Fibroblast of lung (primary cell): ENCODE results near the gene TEKT3.

ENCODE experiments used
- CTCF ChIP-seq, 2 donors: IDR thresholded peaks in 1 of 2; conservative IDR thresholded peaks in 1 of 2; 1 replicate in 1 of 2; 2 replicates in 1 of 2; pipeline ENCODE4 v1.5.1; 2011 to 2012; ENCODE audit warnings: low read length in 2 of 2, control low read depth in 1 of 2, inconsistent platforms in 1 of 2, low read depth in 1 of 2, mild to moderate bottlenecking in 1 of 2
- EZH2 ChIP-seq: IDR thresholded peaks from 2 replicates; pipeline ENCODE4 v1.5.1; 2012; ENCODE audit warnings: low read length, control low read depth, mild to moderate bottlenecking; ENCODE audit errors: missing control alignments

GRCh38 chr17:15384142-15384787 is 42.9 kb upstream of the TEKT3 start:
- TF ChIP-seq CTCF (conservative IDR thresholded peaks at IDR 0.05 in 1 of 2, IDR thresholded peaks at IDR 0.05 in 1 of 2; ENCODE audit: low read depth in 1 of 2, low read length in 2 of 2): no peak
- TF ChIP-seq EZH2: no peak
